Fibroblast of lung (primary cell): ENCODE measurements around the gene SDHA. TPM values are rescaled to one million over a fixed set of nuclear protein-coding genes. Genes with fewer than 3 reads are reported as not detected.

Experiments
- DNase-seq, 2 donors: peaks; one replicate each; pipeline versions ENCODE4 v3.0.0 to v3.0.0-alpha.2; 2010; ENCODE audit warnings: low read depth in 2 of 2
- H2AFZ ChIP-seq: 2 replicates; pipeline ENCODE4 v1.5.1; 2012; ENCODE audit warnings: low read length, control low read depth, inconsistent platforms
- H3K27ac ChIP-seq: 2 replicates; pipeline ENCODE4 v1.5.1; 2011; ENCODE audit warnings: low read length, control low read depth; ENCODE audit not compliant: insufficient read depth
- H3K27me3 ChIP-seq: 2 replicates; pipeline ENCODE4 v1.5.1; 2011; ENCODE audit warnings: mild to moderate bottlenecking, low read length; ENCODE audit not compliant: control insufficient read depth, insufficient read depth
- H3K36me3 ChIP-seq: 2 replicates; pipeline ENCODE4 v1.5.1; 2011; ENCODE audit warnings: low read length; ENCODE audit not compliant: control insufficient read depth, insufficient read depth
- H3K4me1 ChIP-seq: 2 replicates; pipeline ENCODE4 v1.5.1; 2011; ENCODE audit warnings: low read length; ENCODE audit not compliant: control insufficient read depth, insufficient read depth; ENCODE audit errors: extremely low read depth
- H3K4me2 ChIP-seq: 2 replicates; pipeline ENCODE4 v1.5.1; 2011; ENCODE audit warnings: low read length, control low read depth; ENCODE audit not compliant: insufficient read depth; ENCODE audit errors: extremely low read depth
- H3K4me3 ChIP-seq, 4 experiments: fragments of 200-600 bp in 1 of 4; sonication (generic) in 1 of 4; replicated peaks in 1 of 4; 2 replicates each; pipeline ENCODE4 v1.5.1; 2011 to 2016; ENCODE audit warnings: low read length in 4 of 4, low read depth in 3 of 4, mild to moderate bottlenecking in 3 of 4, control low read depth in 2 of 4, inconsistent platforms in 1 of 4, mixed read lengths in 1 of 4; ENCODE audit not compliant: insufficient read depth in 1 of 4; ENCODE audit errors: control extremely low read depth in 1 of 4
- H3K79me2 ChIP-seq: 2 replicates; pipeline ENCODE4 v1.5.1; 2012; ENCODE audit warnings: mild to moderate bottlenecking, low read length, inconsistent platforms; ENCODE audit not compliant: control insufficient read depth, insufficient read depth
- H3K9ac ChIP-seq: 2 replicates; pipeline ENCODE4 v1.5.1; 2011; ENCODE audit warnings: mild to moderate bottlenecking, low read length, control low read depth; ENCODE audit not compliant: insufficient read depth
- H3K9me3 ChIP-seq: 2 replicates; pipeline ENCODE4 v1.5.1; 2012; ENCODE audit warnings: low read depth, low read length; ENCODE audit not compliant: control insufficient read depth, insufficient read depth
- H4K20me1 ChIP-seq: 2 replicates; pipeline ENCODE4 v1.5.1; 2011; ENCODE audit warnings: low read length; ENCODE audit not compliant: control insufficient read depth, insufficient read depth; ENCODE audit errors: extremely low read depth
- CTCF ChIP-seq, 2 donors: IDR thresholded peaks in 1 of 2; conservative IDR thresholded peaks in 1 of 2; 1 replicate in 1 of 2; 2 replicates in 1 of 2; pipeline ENCODE4 v1.5.1; 2011 to 2012; ENCODE audit warnings: low read length in 2 of 2, control low read depth in 1 of 2, inconsistent platforms in 1 of 2, low read depth in 1 of 2, mild to moderate bottlenecking in 1 of 2
- EZH2 ChIP-seq: IDR thresholded peaks from 2 replicates; pipeline ENCODE4 v1.5.1; 2012; ENCODE audit warnings: low read length, control low read depth, mild to moderate bottlenecking; ENCODE audit errors: missing control alignments
- polyA plus RNA-seq, 2 donors: library from polyadenylated mRNA; depleted of rRNA in 1 of 2; stranded (reverse) in 1 of 2; unstranded in 1 of 2; fragments of >200 nt; gene quantifications; 2 replicates each; pipeline ENCODE4 v1.2.1, GENCODE V29; 2011 to 2012; ENCODE audit warnings: missing spikeins in 1 of 2
- total RNA-seq: library from RNA; depleted of rRNA; stranded (reverse); fragments of >200 nt; gene quantifications from 2 replicates; pipeline ENCODE4 v1.2.1, GENCODE V29; 2014

SDHA gene
- total and polyA plus RNA-seq, 2 donors (not counting 1 experiment from before 2014, with no cell fraction given) = 89.6 to 150 TPM

- Histone ChIP-seq H2AFZ (no peak overlapping the region), H3K4me1 (no peaks in the 10 kb centered on the region), H4K20me1 (no peaks in the 10 kb centered on the region), H3K79me2 (peaks cover 15% of the 10 kb centered on the region), H3K4me3 (no peak overlapping the region), H3K36me3 (peaks cover 7% of the 10 kb centered on the region), H3K27me3 (no peaks in the 10 kb centered on the region), H3K4me2 (no peak overlapping the region), H3K27ac (no peak overlapping the region), H3K9ac (no peak overlapping the region), H3K9me3 (no peaks in the 10 kb centered on the region)
- TF ChIP-seq EZH2 (no peak), CTCF (conservative IDR thresholded peaks at IDR 0.05 in 1 of 2, IDR thresholded peaks at IDR 0.05 in 1 of 2; ENCODE audit: low read depth in 1 of 2, low read length in 2 of 2) (no peak)
- DNase-seq = no peak
These were observed 14.1 kb upstream of the SDHA start for GRCh38 chr5:204001-204400.

- H3K4me3 ChIP-seq = no peak overlapping the region
- peaks cover 7% of the 10 kb centered on the region for H3K36me3 ChIP-seq
- H3K79me2 ChIP-seq = peaks cover 15% of the 10 kb centered on the region
- TF ChIP-seq CTCF (conservative IDR thresholded peaks at IDR 0.05 in 1 of 2, IDR thresholded peaks at IDR 0.05 in 1 of 2; ENCODE audit: low read depth in 1 of 2, low read length in 2 of 2) (no peak), EZH2 (no peak)
- no peak overlapping the region for H2AFZ ChIP-seq
- no peaks in the 10 kb centered on the region for H4K20me1 ChIP-seq
- H3K9me3 ChIP-seq = no peaks in the 10 kb centered on the region
- DNase-seq = no peak
- H3K4me1 ChIP-seq = no peaks in the 10 kb centered on the region
- no peak overlapping the region for H3K4me2 ChIP-seq
- no peaks in the 10 kb centered on the region for H3K27me3 ChIP-seq
- H3K9ac ChIP-seq = no peak overlapping the region
- no peak overlapping the region for H3K27ac ChIP-seq
These were observed 13.7 kb upstream of the SDHA start for GRCh38 chr5:204462-204861.

GRCh38 chr5:204966-205670 lies 13.0 kb upstream of the SDHA start:
- DNase-seq = no peak
- no peaks in the 10 kb centered on the region for H4K20me1 ChIP-seq
- H3K27ac ChIP-seq = no peak overlapping the region
- no peaks in the 10 kb centered on the region for H3K9me3 ChIP-seq
- no peak overlapping the region for H3K9ac ChIP-seq
- H3K79me2 ChIP-seq = peaks cover 21% of the 10 kb centered on the region
- peaks cover 7% of the 10 kb centered on the region for H3K36me3 ChIP-seq
- no peaks in the 10 kb centered on the region for H3K4me1 ChIP-seq
- no peaks in the 10 kb centered on the region for H3K27me3 ChIP-seq
- H2AFZ ChIP-seq = no peak overlapping the region
- TF ChIP-seq CTCF (conservative IDR thresholded peaks at IDR 0.05 in 1 of 2, IDR thresholded peaks at IDR 0.05 in 1 of 2; ENCODE audit: low read depth in 1 of 2, low read length in 2 of 2) (no peak), EZH2 (no peak)
- no peak overlapping the region for H3K4me3 ChIP-seq
- no peak overlapping the region for H3K4me2 ChIP-seq
